ENCODE data around the gene SUV39H1. TPM values are rescaled to one million over a fixed set of nuclear protein-coding genes. Genes with fewer than 3 reads are reported as not detected.

The SUV39H1 gene
- total RNA-seq, 6 donors from 2014 or later: 1.2 to 7.3 (median 6.0) TPM

DNA sequence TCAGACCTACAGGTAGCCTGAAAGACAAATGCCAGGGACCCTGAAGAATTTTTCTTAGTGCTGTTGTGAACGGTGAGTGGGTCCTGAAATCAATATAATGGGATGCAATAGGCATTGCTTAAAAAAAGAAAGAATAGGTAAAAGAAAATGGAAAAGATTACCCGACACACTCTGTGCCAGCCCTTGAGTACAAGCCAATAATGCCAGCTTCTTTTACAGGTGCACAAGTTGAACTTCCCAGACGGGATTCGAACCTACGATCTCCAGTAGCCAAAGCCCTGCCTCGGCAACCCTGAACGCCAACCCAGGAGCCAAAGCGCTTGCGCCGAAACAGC is 40.3 kb downstream of the SUV39H1 start:
- WGBS, 2 donors: 21 to 45% methylated on average over 4 to 10 of the region's 10 CpGs
- no peaks in the 10 kb centered on the region for H3K9me3 ChIP-seq
- no peak for DNase-seq
- ATAC-seq (ENCODE audit: low FRiP score in 2 of 2): no peak
- H3K4me3 ChIP-seq: peak overlapping the region in 2 of 4 donors; percentile 52 to 60
- H3K4me1 ChIP-seq: peaks cover 0 to 4% (median 1%) of the 10 kb centered on the region in 4 donors
- no peaks in the 10 kb centered on the region for H3K27me3 ChIP-seq
- peak overlapping the region in 2 of 4 donors; percentile 7 to 87 for H3K27ac ChIP-seq
- TF ChIP-seq, protein P1, sequence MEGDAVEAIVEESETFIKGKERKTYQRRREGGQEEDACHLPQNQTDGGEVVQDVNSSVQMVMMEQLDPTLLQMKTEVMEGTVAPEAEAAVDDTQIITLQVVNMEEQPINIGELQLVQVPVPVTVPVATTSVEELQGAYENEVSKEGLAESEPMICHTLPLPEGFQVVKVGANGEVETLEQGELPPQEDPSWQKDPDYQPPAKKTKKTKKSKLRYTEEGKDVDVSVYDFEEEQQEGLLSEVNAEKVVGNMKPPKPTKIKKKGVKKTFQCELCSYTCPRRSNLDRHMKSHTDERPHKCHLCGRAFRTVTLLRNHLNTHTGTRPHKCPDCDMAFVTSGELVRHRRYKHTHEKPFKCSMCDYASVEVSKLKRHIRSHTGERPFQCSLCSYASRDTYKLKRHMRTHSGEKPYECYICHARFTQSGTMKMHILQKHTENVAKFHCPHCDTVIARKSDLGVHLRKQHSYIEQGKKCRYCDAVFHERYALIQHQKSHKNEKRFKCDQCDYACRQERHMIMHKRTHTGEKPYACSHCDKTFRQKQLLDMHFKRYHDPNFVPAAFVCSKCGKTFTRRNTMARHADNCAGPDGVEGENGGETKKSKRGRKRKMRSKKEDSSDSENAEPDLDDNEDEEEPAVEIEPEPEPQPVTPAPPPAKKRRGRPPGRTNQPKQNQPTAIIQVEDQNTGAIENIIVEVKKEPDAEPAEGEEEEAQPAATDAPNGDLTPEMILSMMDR (IDR thresholded peaks at IDR 0.05): no peak
- TF ChIP-seq POLR2AphosphoS5 (IDR thresholded peaks at IDR 0.05) (no peak), EP300 (IDR thresholded peaks at IDR 0.05) (no peak), POLR2A (IDR thresholded peaks at IDR 0.05) (no peak)
- no peaks in the 10 kb centered on the region for H3K36me3 ChIP-seq

DNA sequence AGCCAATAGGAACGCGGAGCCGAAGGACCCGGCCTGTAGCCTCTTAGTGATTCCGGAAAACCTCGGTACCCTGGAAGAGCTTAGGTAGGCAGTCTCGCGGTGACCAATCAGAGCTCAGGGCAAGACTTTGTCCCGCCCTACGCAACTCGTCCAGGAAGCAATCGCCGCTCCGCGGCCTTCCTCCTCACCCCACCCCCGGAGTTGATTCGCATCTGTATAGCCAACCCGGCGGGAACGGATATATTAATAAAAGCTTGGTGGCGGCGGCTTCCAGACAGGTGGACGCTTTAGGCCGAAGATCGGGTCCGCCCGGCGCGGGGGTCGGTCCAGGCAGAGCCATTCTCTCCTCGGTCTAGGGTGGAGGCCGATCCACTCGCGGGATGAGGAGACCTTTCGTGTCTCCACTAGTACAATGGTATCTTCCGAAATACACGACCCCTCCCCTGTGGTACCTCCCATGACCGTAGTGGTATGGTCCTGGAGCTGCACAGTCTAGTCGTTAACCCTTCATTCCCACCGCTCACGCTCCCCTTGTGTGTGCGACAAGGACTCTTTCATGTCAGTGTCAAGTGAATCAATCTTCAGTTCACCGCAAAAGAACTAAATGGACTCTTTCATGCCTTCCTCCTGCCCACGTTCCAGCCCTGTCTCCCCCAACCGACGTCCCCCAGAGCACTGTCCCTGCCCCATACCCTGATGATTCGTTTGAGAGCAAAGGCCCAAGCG is 40.8 kb downstream of the SUV39H1 start:
- TF ChIP-seq POLR2A (IDR thresholded peaks at IDR 0.05) (peak in 3 of 4 donors; percentile 38 to 72 (median 69)), POLR2AphosphoS5 (IDR thresholded peaks at IDR 0.05) (peak; percentile 50 to 65), EP300 (IDR thresholded peaks at IDR 0.05) (no peak)
- TF ChIP-seq, protein P1 (IDR thresholded peaks at IDR 0.05): no peak
- no peaks in the 10 kb centered on the region for H3K27me3 ChIP-seq
- WGBS, 2 donors: 0 to 37% methylated on average over 3 to 48 of the region's 48 CpGs
- H3K36me3 ChIP-seq: no peaks in the 10 kb centered on the region
- peak overlapping the region; percentile 87 to 93 (median 90) for H3K27ac ChIP-seq
- DNase-seq (peak; percentile 88 to 93), ATAC-seq (ENCODE audit: low FRiP score in 2 of 2) (peak; percentile 98 to 100)
- H3K4me3 ChIP-seq: peak overlapping the region; percentile 20 to 60 (median 55)
- H3K9me3 ChIP-seq: no peaks in the 10 kb centered on the region
- H3K4me1 ChIP-seq: peaks cover 0 to 4% (median 1%) of the 10 kb centered on the region in 4 donors

DNA sequence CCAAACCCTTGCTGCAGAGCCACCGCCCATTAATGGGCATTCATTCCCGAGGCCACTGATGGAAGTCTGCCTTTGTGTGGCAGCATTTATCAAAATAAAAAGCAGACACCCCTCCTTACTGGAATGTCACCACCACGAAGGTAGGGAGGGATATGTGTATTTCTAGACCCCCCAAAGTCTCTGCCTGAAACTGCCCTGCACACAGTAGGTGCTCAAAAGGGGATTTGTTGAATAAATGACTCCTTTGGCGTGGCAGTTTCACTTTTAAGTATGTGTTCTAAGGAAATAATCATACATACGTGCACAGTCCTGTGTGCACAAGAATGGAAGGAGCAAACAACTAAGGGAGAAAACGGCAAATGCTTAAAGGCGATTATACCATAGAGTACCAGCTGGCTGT is 41.4 kb downstream of the SUV39H1 start:
- peak overlapping the region; percentile 87 to 93 (median 90) for H3K27ac ChIP-seq
- peaks cover 0 to 4% (median 1%) of the 10 kb centered on the region in 4 donors for H3K4me1 ChIP-seq
- H3K36me3 ChIP-seq: no peaks in the 10 kb centered on the region
- no peaks in the 10 kb centered on the region for H3K27me3 ChIP-seq
- 50 to 80% methylated on average over 4 to 7 of the region's 7 CpGs for WGBS, 2 donors
- ATAC-seq (ENCODE audit: low FRiP score in 2 of 2): no peak
- DNase-seq: no peak
- peak overlapping the region in 3 of 4 donors; percentile 52 to 60 (median 58) for H3K4me3 ChIP-seq
- no peak for TF ChIP-seq POLR2AphosphoS5 (IDR thresholded peaks at IDR 0.05)
- TF ChIP-seq POLR2A (IDR thresholded peaks at IDR 0.05): no peak
- TF ChIP-seq EP300 (IDR thresholded peaks at IDR 0.05): no peak
- TF ChIP-seq, protein P1 (IDR thresholded peaks at IDR 0.05): no peak
- no peaks in the 10 kb centered on the region for H3K9me3 ChIP-seq

DNA sequence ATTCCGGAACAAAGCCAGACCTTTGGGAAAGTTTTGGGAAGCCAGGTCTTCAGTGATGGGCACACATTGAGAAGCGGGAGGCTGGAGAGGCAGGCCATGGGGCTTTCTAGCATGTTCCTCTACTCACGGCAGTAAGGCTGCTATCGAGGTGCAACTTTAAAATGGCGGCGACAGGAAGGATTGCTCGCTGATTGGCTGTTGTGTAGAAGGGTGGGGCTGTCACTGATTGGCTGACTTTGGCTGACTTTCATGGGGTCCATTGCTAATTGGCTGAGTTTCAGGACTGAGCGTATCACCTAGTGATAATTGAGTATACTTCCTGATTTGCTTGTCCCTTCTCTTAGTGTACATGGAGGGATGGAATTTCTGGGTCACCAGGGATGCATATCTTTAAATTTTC is 45.3 kb downstream of the SUV39H1 start:
- no peak overlapping the region for H3K27ac ChIP-seq
- DNase-seq (no peak), ATAC-seq (ENCODE audit: low FRiP score in 2 of 2) (no peak)
- 90 to 97% methylated on average over 3 to 8 of the region's 8 CpGs for WGBS, 2 donors
- no peaks in the 10 kb centered on the region for H3K36me3 ChIP-seq
- TF ChIP-seq POLR2A (IDR thresholded peaks at IDR 0.05) (no peak), EP300 (IDR thresholded peaks at IDR 0.05) (no peak), POLR2AphosphoS5 (IDR thresholded peaks at IDR 0.05) (no peak)
- TF ChIP-seq, protein P1 (IDR thresholded peaks at IDR 0.05): no peak
- H3K4me3 ChIP-seq: no peak overlapping the region
- no peaks in the 10 kb centered on the region for H3K9me3 ChIP-seq
- H3K27me3 ChIP-seq: no peaks in the 10 kb centered on the region
- H3K4me1 ChIP-seq: peaks cover 0 to 4% (median 1%) of the 10 kb centered on the region in 4 donors

DNA sequence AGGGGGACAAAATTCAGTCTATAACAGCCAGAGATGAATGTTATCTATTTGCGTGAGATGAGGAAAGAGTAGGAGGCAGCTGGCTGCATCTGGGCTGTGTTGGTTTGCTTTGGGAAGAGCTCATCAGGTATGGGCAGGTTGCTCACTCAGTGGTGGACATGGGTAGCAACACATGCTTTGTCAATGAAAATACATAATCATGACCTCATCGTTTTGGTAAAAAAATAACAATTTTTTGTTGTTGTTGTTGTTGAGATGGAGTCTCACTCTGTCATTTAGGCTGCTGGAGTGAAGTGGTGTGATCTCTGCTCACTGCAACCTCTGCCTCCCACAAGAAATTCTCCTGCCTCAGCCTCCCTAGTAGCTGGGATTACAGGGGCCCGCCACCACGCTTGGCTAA is 48.7 kb downstream of the SUV39H1 start:
- no peaks in the 10 kb centered on the region for H3K36me3 ChIP-seq
- no peak overlapping the region for H3K4me3 ChIP-seq
- TF ChIP-seq POLR2A (IDR thresholded peaks at IDR 0.05) (no peak), POLR2AphosphoS5 (IDR thresholded peaks at IDR 0.05) (no peak), EP300 (IDR thresholded peaks at IDR 0.05) (no peak)
- TF ChIP-seq, protein P1 (IDR thresholded peaks at IDR 0.05): no peak
- DNase-seq (no peak), ATAC-seq (ENCODE audit: low FRiP score in 2 of 2) (no peak)
- no peak overlapping the region for H3K27ac ChIP-seq
- WGBS, 2 donors: 86 to 91% methylated on average over 4 of the region's 4 CpGs
- no peaks in the 10 kb centered on the region for H3K9me3 ChIP-seq
- no peaks in the 10 kb centered on the region for H3K27me3 ChIP-seq
- no peaks in the 10 kb centered on the region for H3K4me1 ChIP-seq

All from upper lobe of left lung (tissue), 6 donors.